Small intestine (tissue), 7 donors: ENCODE results near the gene MMP20. TPM values are rescaled to one million over a fixed set of nuclear protein-coding genes. Genes with fewer than 3 reads are reported as not detected.

Source experiments
- DNase-seq, 2 donors: peaks; one replicate each; pipeline versions ENCODE4 v3.0.0 to v3.0.0-alpha.2; 2013
- FAIRE-seq: peaks from 2 replicates; lab custom pipeline; 2012; peaks lifted over from hg19 to GRCh38; lab: Jason Lieb, UNC
- H3K27ac ChIP-seq, 3 donors: one replicate each; pipeline ENCODE4 v1.5.1; 2013; ENCODE audit warnings: low read length in 2 of 3, mild to moderate bottlenecking in 2 of 3, control low read depth in 1 of 3, inconsistent platforms in 1 of 3, low read depth in 1 of 3, moderate library complexity in 1 of 3
- H3K27me3 ChIP-seq, 3 donors: one replicate each; pipeline ENCODE4 v1.6.1; 2013; ENCODE audit warnings: low read length in 3 of 3, inconsistent platforms in 1 of 3; ENCODE audit not compliant: control insufficient read depth in 3 of 3, insufficient read depth in 3 of 3
- H3K36me3 ChIP-seq, 3 donors: one replicate each; pipeline ENCODE4 v1.6.1; 2013; ENCODE audit warnings: low read length in 3 of 3, inconsistent platforms in 1 of 3, low read depth in 1 of 3, mild to moderate bottlenecking in 1 of 3, moderate library complexity in 1 of 3; ENCODE audit not compliant: control insufficient read depth in 3 of 3, insufficient read depth in 2 of 3
- H3K4me1 ChIP-seq, 3 donors: one replicate each; pipeline ENCODE4 v1.6.1; 2013; ENCODE audit warnings: low read length in 2 of 3, inconsistent platforms in 1 of 3, low read depth in 1 of 3, mild to moderate bottlenecking in 1 of 3, moderate library complexity in 1 of 3; ENCODE audit not compliant: control insufficient read depth in 3 of 3, insufficient read depth in 2 of 3
- H3K4me3 ChIP-seq, 3 donors: one replicate each; pipeline ENCODE4 v1.5.1; 2013; ENCODE audit warnings: low read length in 3 of 3, control low read depth in 1 of 3, inconsistent platforms in 1 of 3, low read depth in 1 of 3, mild to moderate bottlenecking in 1 of 3, moderate library complexity in 1 of 3
- H3K9me3 ChIP-seq, 2 donors: one replicate each; pipeline ENCODE4 v1.6.1; 2013; ENCODE audit warnings: low read depth in 1 of 2, low read length in 1 of 2; ENCODE audit not compliant: control insufficient read depth in 2 of 2, insufficient read depth in 1 of 2
- WGBS, 3 donors: extraction: QIAGEN DNeasy Blood & Tissue Kit; methylation state at CpG; one replicate each; pipeline ENCODE4 v1.1.7; 2013; 5-methylcytosine and 5-hydroxymethylcytosine counted together
- polyA plus RNA-seq, 4 donors: library from polyadenylated mRNA; stranded (reverse) in 3 of 4; unstranded in 1 of 4; fragments of 200-250 nt in 3 of 4; fragments of 120-200 nt in 1 of 4; gene quantifications; one replicate each; pipeline versions ENCODE4 v1.2.1 to v1.2.3, GENCODE V29; 2013
- donor health status: healthy with polysubstance abuse.
- donor health status: control.
- donor health status: control.
- donor health status: Bipolar disorder and iron deficiency.
- donor health status: healthy.

The MMP20 gene
- polyA plus RNA-seq, 4 donors, result 0.03 TPM; not detected in 3

GRCh38 chr11:102583141-102583873, 41.8 kb downstream of the MMP20 start:
- no peak overlapping the region for H3K27ac ChIP-seq
- WGBS, 3 donors, result 95 to 98% (median 98%) methylated on average over 2 of the region's 2 CpGs
- no peaks in the 10 kb centered on the region for H3K4me1 ChIP-seq
- no peaks in the 10 kb centered on the region for H3K27me3 ChIP-seq
- DNase-seq, result no peak
- no peaks in the 10 kb centered on the region for H3K36me3 ChIP-seq
- FAIRE-seq, result no peak
- H3K9me3 ChIP-seq, result no peaks in the 10 kb centered on the region
- H3K4me3 ChIP-seq, result no peak overlapping the region

- Histone ChIP-seq H3K4me1 (no peaks in the 10 kb centered on the region), H3K27ac (no peak overlapping the region), H3K27me3 (no peaks in the 10 kb centered on the region), H3K9me3 (no peaks in the 10 kb centered on the region), H3K36me3 (no peaks in the 10 kb centered on the region), H3K4me3 (no peak overlapping the region)
- FAIRE-seq, result no peak
- whole genome bisulfite sequencing, 3 donors, result 75 to 88% (median 81%) methylated on average over 1 of the region's 1 CpG
- no peak for DNase-seq
These were observed 43.0 kb downstream of the MMP20 start for GRCh38 chr11:102582140-102582539.

- WGBS, 3 donors, result 57 to 74% (median 70%) methylated on average over 4 of the region's 4 CpGs
- Histone ChIP-seq H3K4me3 (no peak overlapping the region), H3K36me3 (no peaks in the 10 kb centered on the region), H3K4me1 (no peaks in the 10 kb centered on the region), H3K27me3 (no peaks in the 10 kb centered on the region), H3K27ac (no peak overlapping the region), H3K9me3 (no peaks in the 10 kb centered on the region)
- no peak for FAIRE-seq
- DNase-seq, result peak in 1 of 2 donors; percentile 60
These were observed 44.1 kb downstream of the MMP20 start for GRCh38 chr11:102581066-102581465.

- H3K36me3 ChIP-seq, result no peaks in the 10 kb centered on the region
- H3K9me3 ChIP-seq, result no peaks in the 10 kb centered on the region
- H3K27me3 ChIP-seq, result no peaks in the 10 kb centered on the region
- no peaks in the 10 kb centered on the region for H3K4me1 ChIP-seq
- WGBS, 3 donors, result 70 to 78% (median 71%) methylated on average over 3 of the region's 3 CpGs
- H3K27ac ChIP-seq, result no peak overlapping the region
- DNase-seq (no peak), FAIRE-seq (no peak)
- H3K4me3 ChIP-seq, result no peak overlapping the region
These were observed 44.8 kb downstream of the MMP20 start for GRCh38 chr11:102580185-102580951.

- Histone ChIP-seq H3K4me3 (no peak overlapping the region), H3K27me3 (no peaks in the 10 kb centered on the region), H3K36me3 (no peaks in the 10 kb centered on the region), H3K9me3 (no peaks in the 10 kb centered on the region), H3K27ac (no peak overlapping the region), H3K4me1 (no peaks in the 10 kb centered on the region)
- WGBS, 3 donors, result 61 to 80% (median 76%) methylated on average over 2 of the region's 2 CpGs
- FAIRE-seq, result no peak
- DNase-seq, result no peak
These were observed 47.4 kb downstream of the MMP20 start for GRCh38 chr11:102577723-102578122.

GRCh38 chr11:102577182-102577581, 48.0 kb downstream of the MMP20 start:
- Histone ChIP-seq H3K4me1 (no peaks in the 10 kb centered on the region), H3K4me3 (no peak overlapping the region), H3K27me3 (no peaks in the 10 kb centered on the region), H3K27ac (no peak overlapping the region), H3K9me3 (no peaks in the 10 kb centered on the region), H3K36me3 (no peaks in the 10 kb centered on the region)
- FAIRE-seq (no peak), DNase-seq (no peak)

GRCh38 chr11:102576350-102576749, 48.8 kb downstream of the MMP20 start:
- H3K9me3 ChIP-seq, result no peaks in the 10 kb centered on the region
- H3K4me1 ChIP-seq, result no peaks in the 10 kb centered on the region
- no peaks in the 10 kb centered on the region for H3K27me3 ChIP-seq
- DNase-seq (no peak), FAIRE-seq (no peak)
- no peak overlapping the region for H3K27ac ChIP-seq
- H3K4me3 ChIP-seq, result no peak overlapping the region
- WGBS, 3 donors, result 57 to 62% (median 58%) methylated on average over 3 of the region's 3 CpGs
- no peaks in the 10 kb centered on the region for H3K36me3 ChIP-seq

GRCh38 chr11:102575012-102575411, 50.1 kb downstream of the MMP20 start:
- FAIRE-seq, result no peak
- 94 to 96% (median 95%) methylated on average over 2 of the region's 2 CpGs for WGBS, 3 donors

More at GRCh38 chr11:102575012-102575411, 50.1 kb downstream of the MMP20 start:
- no peak for DNase-seq
- Histone ChIP-seq H3K9me3 (no peaks in the 10 kb centered on the region), H3K4me1 (no peaks in the 10 kb centered on the region), H3K27me3 (peaks cover 0 to 2% (median 0%) of the 10 kb centered on the region in 3 donors), H3K27ac (no peak overlapping the region), H3K36me3 (no peaks in the 10 kb centered on the region), H3K4me3 (no peak overlapping the region)
